Measurements from ENCODE around the gene CCDC18. TPM values are rescaled to one million over a fixed set of nuclear protein-coding genes. Genes with fewer than 3 reads are reported as not detected.

The CCDC18 gene, protein sequence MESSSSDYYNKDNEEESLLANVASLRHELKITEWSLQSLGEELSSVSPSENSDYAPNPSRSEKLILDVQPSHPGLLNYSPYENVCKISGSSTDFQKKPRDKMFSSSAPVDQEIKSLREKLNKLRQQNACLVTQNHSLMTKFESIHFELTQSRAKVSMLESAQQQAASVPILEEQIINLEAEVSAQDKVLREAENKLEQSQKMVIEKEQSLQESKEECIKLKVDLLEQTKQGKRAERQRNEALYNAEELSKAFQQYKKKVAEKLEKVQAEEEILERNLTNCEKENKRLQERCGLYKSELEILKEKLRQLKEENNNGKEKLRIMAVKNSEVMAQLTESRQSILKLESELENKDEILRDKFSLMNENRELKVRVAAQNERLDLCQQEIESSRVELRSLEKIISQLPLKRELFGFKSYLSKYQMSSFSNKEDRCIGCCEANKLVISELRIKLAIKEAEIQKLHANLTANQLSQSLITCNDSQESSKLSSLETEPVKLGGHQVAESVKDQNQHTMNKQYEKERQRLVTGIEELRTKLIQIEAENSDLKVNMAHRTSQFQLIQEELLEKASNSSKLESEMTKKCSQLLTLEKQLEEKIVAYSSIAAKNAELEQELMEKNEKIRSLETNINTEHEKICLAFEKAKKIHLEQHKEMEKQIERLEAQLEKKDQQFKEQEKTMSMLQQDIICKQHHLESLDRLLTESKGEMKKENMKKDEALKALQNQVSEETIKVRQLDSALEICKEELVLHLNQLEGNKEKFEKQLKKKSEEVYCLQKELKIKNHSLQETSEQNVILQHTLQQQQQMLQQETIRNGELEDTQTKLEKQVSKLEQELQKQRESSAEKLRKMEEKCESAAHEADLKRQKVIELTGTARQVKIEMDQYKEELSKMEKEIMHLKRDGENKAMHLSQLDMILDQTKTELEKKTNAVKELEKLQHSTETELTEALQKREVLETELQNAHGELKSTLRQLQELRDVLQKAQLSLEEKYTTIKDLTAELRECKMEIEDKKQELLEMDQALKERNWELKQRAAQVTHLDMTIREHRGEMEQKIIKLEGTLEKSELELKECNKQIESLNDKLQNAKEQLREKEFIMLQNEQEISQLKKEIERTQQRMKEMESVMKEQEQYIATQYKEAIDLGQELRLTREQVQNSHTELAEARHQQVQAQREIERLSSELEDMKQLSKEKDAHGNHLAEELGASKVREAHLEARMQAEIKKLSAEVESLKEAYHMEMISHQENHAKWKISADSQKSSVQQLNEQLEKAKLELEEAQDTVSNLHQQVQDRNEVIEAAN (N-terminal part only)
- 1 to 10 TPM; 1.5 to 5.1 (median 2.8) TPM for total RNA-seq

DNA sequence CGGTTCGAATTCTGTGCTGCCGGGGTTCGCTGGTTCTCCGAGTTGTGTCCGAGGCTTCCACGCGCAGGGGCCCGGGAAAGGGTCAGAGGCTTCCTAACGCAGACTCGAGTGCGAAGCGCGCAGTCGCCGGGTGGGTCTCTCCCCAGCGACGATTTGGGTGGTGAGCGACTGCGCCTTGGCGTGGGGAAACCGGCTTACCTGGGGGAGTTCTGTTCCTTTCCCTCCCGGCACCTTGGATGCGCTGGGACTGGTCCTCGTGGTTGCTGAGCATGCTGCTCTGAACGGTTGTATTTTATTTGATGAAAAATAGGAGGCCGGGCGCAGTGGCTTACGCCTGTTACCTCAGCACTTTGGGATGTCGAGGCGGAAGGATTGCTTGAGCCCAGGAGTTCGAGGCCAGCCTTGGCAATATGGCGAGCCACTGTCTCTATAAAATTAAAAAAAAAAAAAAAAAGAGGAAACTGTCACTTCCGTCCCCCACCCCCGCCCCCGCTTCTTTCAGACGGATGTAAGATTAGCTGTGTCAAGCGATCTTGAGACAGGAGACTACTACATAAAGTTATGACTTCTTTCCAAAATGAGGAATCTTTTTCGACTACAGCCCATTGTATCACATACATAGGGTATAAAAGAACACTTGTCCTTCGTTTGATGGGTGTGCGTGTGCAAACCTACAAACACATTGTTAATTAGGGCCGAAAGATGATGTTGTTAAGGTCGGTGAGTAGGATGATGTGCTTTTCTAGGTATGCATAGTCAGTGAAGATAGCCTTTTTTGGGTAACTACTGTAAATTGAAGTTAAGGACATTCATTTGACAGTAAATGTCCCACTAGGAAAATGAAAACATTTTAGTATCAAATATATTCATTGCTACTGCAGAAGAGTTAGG lies at the start of gene CCDC18:
CCDC18 (plus strand) TSS at position 2 of the 891 bp plus-strand sequence. CDS start 2,638 bp downstream, outside the sequence.
- no peak for DNase-seq
- Histone ChIP-seq H3K27me3 (no peaks in the 10 kb centered on the region), H3K9me3 (no peaks in the 10 kb centered on the region), H3K27ac (peak within 1 kb of the TSS; percentile 97 to 100 (median 99)), H3K36me3 (no peaks in the 10 kb centered on the region), H3K4me1 (peaks cover 9 to 34% (median 16%) of the 10 kb centered on the region in 4 donors), H3K4me3 (peak within 1 kb of the TSS; percentile 67 to 80 (median 79))
- 2 to 7% methylated on average over 6 to 38 of the region's 43 CpGs for WGBS, 2 donors (ENCODE audit: low coverage in 1 of 2)
- TF ChIP-seq EP300 (IDR thresholded peaks at IDR 0.05; ENCODE audit: low read depth): no peak
- TF ChIP-seq, protein P1, sequence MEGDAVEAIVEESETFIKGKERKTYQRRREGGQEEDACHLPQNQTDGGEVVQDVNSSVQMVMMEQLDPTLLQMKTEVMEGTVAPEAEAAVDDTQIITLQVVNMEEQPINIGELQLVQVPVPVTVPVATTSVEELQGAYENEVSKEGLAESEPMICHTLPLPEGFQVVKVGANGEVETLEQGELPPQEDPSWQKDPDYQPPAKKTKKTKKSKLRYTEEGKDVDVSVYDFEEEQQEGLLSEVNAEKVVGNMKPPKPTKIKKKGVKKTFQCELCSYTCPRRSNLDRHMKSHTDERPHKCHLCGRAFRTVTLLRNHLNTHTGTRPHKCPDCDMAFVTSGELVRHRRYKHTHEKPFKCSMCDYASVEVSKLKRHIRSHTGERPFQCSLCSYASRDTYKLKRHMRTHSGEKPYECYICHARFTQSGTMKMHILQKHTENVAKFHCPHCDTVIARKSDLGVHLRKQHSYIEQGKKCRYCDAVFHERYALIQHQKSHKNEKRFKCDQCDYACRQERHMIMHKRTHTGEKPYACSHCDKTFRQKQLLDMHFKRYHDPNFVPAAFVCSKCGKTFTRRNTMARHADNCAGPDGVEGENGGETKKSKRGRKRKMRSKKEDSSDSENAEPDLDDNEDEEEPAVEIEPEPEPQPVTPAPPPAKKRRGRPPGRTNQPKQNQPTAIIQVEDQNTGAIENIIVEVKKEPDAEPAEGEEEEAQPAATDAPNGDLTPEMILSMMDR (IDR thresholded peaks at IDR 0.05): no peak
- TF ChIP-seq POLR2A (IDR thresholded peaks at IDR 0.05): no peak
- TF ChIP-seq POLR2AphosphoS5 (IDR thresholded peaks at IDR 0.05): no peak
- intact Hi-C loops (cut with DNase I; ENCODE audit: low total_unique reads) (no loop called here), in situ Hi-C loops (cut with MboI; ENCODE audit: low pct_ligation_motif_present in 1 of 4, low pct_unique_long_range_greater_than_20kb in 1 of 4, low sequenced_read_pairs in 3 of 4) (no loop called here)

DNA sequence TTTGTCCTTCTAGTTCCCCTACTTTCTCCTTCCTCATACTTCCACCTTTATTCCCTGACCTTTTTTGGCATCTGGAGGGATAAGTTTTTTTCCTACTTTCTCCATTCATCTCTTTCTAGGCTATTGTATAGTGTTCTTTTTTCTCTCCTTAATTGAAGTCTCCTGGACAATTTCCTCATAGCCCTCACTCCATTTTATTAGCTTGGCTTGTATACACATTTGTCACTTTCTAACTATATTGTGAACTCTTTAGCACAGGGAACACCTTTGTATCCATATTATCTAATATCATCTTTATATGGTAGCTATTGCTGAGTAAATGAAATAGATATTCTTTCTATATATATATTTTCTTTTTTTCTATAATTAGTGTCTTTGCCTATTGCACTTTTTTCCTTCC lies 47.9 kb upstream of the CCDC18 start:
- Histone ChIP-seq H3K4me3 (no peak overlapping the region), H3K4me1 (peaks cover 0 to 27% (median 4%) of the 10 kb centered on the region in 4 donors), H3K27ac (no peak overlapping the region), H3K9me3 (no peaks in the 10 kb centered on the region), H3K27me3 (no peaks in the 10 kb centered on the region), H3K36me3 (peaks cover 0 to 33% (median 14%) of the 10 kb centered on the region in 4 donors)
- DNase-seq: no peak
- TF ChIP-seq, protein P1 (IDR thresholded peaks at IDR 0.05): no peak
- TF ChIP-seq POLR2AphosphoS5 (IDR thresholded peaks at IDR 0.05): no peak
- TF ChIP-seq EP300 (IDR thresholded peaks at IDR 0.05; ENCODE audit: low read depth): no peak
- TF ChIP-seq POLR2A (IDR thresholded peaks at IDR 0.05): no peak
- in situ Hi-C loops (cut with MboI; ENCODE audit: low pct_ligation_motif_present in 1 of 4, low pct_unique_long_range_greater_than_20kb in 1 of 4, low sequenced_read_pairs in 3 of 4) (no loop called here), intact Hi-C loops (cut with DNase I; ENCODE audit: low total_unique reads) (no loop called here)

DNA sequence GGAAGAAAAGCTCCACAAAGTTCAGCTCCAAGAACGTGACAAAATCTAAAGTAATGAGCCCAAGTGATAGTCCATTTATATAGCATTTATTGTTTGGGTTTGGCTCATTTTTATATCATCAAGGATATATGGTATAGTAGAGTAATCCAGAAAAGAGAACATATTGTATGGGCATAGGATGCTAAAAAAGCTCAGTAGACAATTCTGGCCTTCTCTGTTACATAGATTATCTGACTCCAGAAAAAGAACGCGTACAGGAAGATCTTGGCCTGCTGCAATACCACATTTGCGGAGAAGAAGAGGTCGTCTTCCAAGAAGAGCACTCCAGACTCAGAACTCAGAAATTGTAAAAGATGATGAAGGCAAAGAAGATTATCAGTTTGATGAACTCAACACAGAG lies 44.1 kb upstream of the CCDC18 start:
- no peaks in the 10 kb centered on the region for H3K9me3 ChIP-seq
- TF ChIP-seq POLR2AphosphoS5 (IDR thresholded peaks at IDR 0.05) (no peak), POLR2A (IDR thresholded peaks at IDR 0.05) (no peak), EP300 (IDR thresholded peaks at IDR 0.05; ENCODE audit: low read depth) (no peak)
- TF ChIP-seq, protein P1 (IDR thresholded peaks at IDR 0.05): no peak
- H3K4me3 ChIP-seq: no peak overlapping the region

More for the DNA sequence above, 44.1 kb upstream of the CCDC18 start:
- Histone ChIP-seq H3K4me1 (peaks cover 3 to 33% (median 4%) of the 10 kb centered on the region in 4 donors), H3K27me3 (no peaks in the 10 kb centered on the region), H3K36me3 (peaks cover 0 to 40% (median 12%) of the 10 kb centered on the region in 4 donors), H3K27ac (no peak overlapping the region)
- no peak for DNase-seq
- intact Hi-C loops (cut with DNase I; ENCODE audit: low total_unique reads) (no loop called here), in situ Hi-C loops (cut with MboI; ENCODE audit: low pct_ligation_motif_present in 1 of 4, low pct_unique_long_range_greater_than_20kb in 1 of 4, low sequenced_read_pairs in 3 of 4) (no loop called here)
- WGBS, 2 donors (ENCODE audit: low coverage in 1 of 2): 87 to 93% methylated on average over 5 of the region's 5 CpGs
